ENCODE measurements around the gene CDH13.

The CDH13 gene

GRCh38 chr16:83721676-83722075, 1094.9 kb downstream of the CDH13 start:
- no peaks in the 10 kb centered on the region for H3K36me3 ChIP-seq (ENCODE audit: insufficient read depth, low read length)
- H3K4me3 ChIP-seq, result no peak overlapping the region
- no peak overlapping the region for H3K9ac ChIP-seq (ENCODE audit: insufficient read length)
- no peaks in the 10 kb centered on the region for H3K9me3 ChIP-seq (ENCODE audit: low read depth, low read length)
- no peak for TF ChIP-seq FOXP2 (optimal IDR thresholded peaks at IDR 0.05; ENCODE audit: control extremely low read depth, extremely low read length, insufficient read depth)
- no peak for TF ChIP-seq POLR2AphosphoS5 (IDR thresholded peaks at IDR 0.05; ENCODE audit: borderline replicate concordance, low read depth, low read length)
- TF ChIP-seq EZH2 (IDR thresholded peaks at IDR 0.05), result no peak
- no peak for DNase-seq (ENCODE audit: low read depth, low spot score)
- H3K27ac ChIP-seq, result no peak overlapping the region

GRCh38 chr16:83722456-83723183, 1095.9 kb downstream of the CDH13 start:
- Histone ChIP-seq H3K36me3 (ENCODE audit: insufficient read depth, low read length) (no peaks in the 10 kb centered on the region), H3K9me3 (ENCODE audit: low read depth, low read length) (no peaks in the 10 kb centered on the region)

GRCh38 chr16:83723244-83723643, 1096.5 kb downstream of the CDH13 start:
- TF ChIP-seq FOXP2 (optimal IDR thresholded peaks at IDR 0.05; ENCODE audit: control extremely low read depth, extremely low read length, insufficient read depth) (no peak), EZH2 (IDR thresholded peaks at IDR 0.05) (no peak), POLR2AphosphoS5 (IDR thresholded peaks at IDR 0.05; ENCODE audit: borderline replicate concordance, low read depth, low read length) (no peak)
- DNase-seq (ENCODE audit: low read depth, low spot score), result no peak

More at GRCh38 chr16:83722456-83723183, 1095.9 kb downstream of the CDH13 start:
- Histone ChIP-seq H3K27ac (no peak overlapping the region), H3K9ac (ENCODE audit: insufficient read length) (no peak overlapping the region), H3K4me3 (no peak overlapping the region)
- no peak for DNase-seq (ENCODE audit: low read depth, low spot score)
- no peak for TF ChIP-seq EZH2 (IDR thresholded peaks at IDR 0.05)
- TF ChIP-seq FOXP2 (optimal IDR thresholded peaks at IDR 0.05; ENCODE audit: control extremely low read depth, extremely low read length, insufficient read depth), result no peak
- no peak for TF ChIP-seq POLR2AphosphoS5 (IDR thresholded peaks at IDR 0.05; ENCODE audit: borderline replicate concordance, low read depth, low read length)

GRCh38 chr16:83723901-83724300, 1097.1 kb downstream of the CDH13 start:
- no peaks in the 10 kb centered on the region for H3K9me3 ChIP-seq (ENCODE audit: low read depth, low read length)
- H3K4me3 ChIP-seq, result no peak overlapping the region
- no peak overlapping the region for H3K9ac ChIP-seq (ENCODE audit: insufficient read length)
- no peaks in the 10 kb centered on the region for H3K36me3 ChIP-seq (ENCODE audit: insufficient read depth, low read length)
- TF ChIP-seq POLR2AphosphoS5 (IDR thresholded peaks at IDR 0.05; ENCODE audit: borderline replicate concordance, low read depth, low read length) (no peak), FOXP2 (optimal IDR thresholded peaks at IDR 0.05; ENCODE audit: control extremely low read depth, extremely low read length, insufficient read depth) (no peak), EZH2 (IDR thresholded peaks at IDR 0.05) (no peak)
- DNase-seq (ENCODE audit: low read depth, low spot score), result no peak
- no peak overlapping the region for H3K27ac ChIP-seq

More at GRCh38 chr16:83723244-83723643, 1096.5 kb downstream of the CDH13 start:
- Histone ChIP-seq H3K4me3 (no peak overlapping the region), H3K9me3 (ENCODE audit: low read depth, low read length) (no peaks in the 10 kb centered on the region), H3K27ac (no peak overlapping the region), H3K9ac (ENCODE audit: insufficient read length) (no peak overlapping the region), H3K36me3 (ENCODE audit: insufficient read depth, low read length) (no peaks in the 10 kb centered on the region)

GRCh38 chr16:83724585-83724984, 1097.8 kb downstream of the CDH13 start:
- no peak overlapping the region for H3K9ac ChIP-seq (ENCODE audit: insufficient read length)

GRCh38 chr16:83725313-83725712, 1098.5 kb downstream of the CDH13 start:
- no peaks in the 10 kb centered on the region for H3K36me3 ChIP-seq (ENCODE audit: insufficient read depth, low read length)
- no peak for TF ChIP-seq EZH2 (IDR thresholded peaks at IDR 0.05)
- no peak for TF ChIP-seq FOXP2 (optimal IDR thresholded peaks at IDR 0.05; ENCODE audit: control extremely low read depth, extremely low read length, insufficient read depth)
- no peak for TF ChIP-seq POLR2AphosphoS5 (IDR thresholded peaks at IDR 0.05; ENCODE audit: borderline replicate concordance, low read depth, low read length)
- DNase-seq (ENCODE audit: low read depth, low spot score), result no peak
- H3K9me3 ChIP-seq (ENCODE audit: low read depth, low read length), result no peaks in the 10 kb centered on the region
- H3K9ac ChIP-seq (ENCODE audit: insufficient read length), result no peak overlapping the region
- H3K4me3 ChIP-seq, result no peak overlapping the region
- no peak overlapping the region for H3K27ac ChIP-seq

More at GRCh38 chr16:83724585-83724984, 1097.8 kb downstream of the CDH13 start:
- Histone ChIP-seq H3K4me3 (no peak overlapping the region), H3K36me3 (ENCODE audit: insufficient read depth, low read length) (no peaks in the 10 kb centered on the region), H3K27ac (no peak overlapping the region), H3K9me3 (ENCODE audit: low read depth, low read length) (no peaks in the 10 kb centered on the region)
- DNase-seq (ENCODE audit: low read depth, low spot score), result no peak
- no peak for TF ChIP-seq EZH2 (IDR thresholded peaks at IDR 0.05)
- no peak for TF ChIP-seq FOXP2 (optimal IDR thresholded peaks at IDR 0.05; ENCODE audit: control extremely low read depth, extremely low read length, insufficient read depth)

- Histone ChIP-seq H3K9me3 (ENCODE audit: low read depth, low read length) (no peaks in the 10 kb centered on the region), H3K9ac (ENCODE audit: insufficient read length) (no peak overlapping the region), H3K36me3 (ENCODE audit: insufficient read depth, low read length) (no peaks in the 10 kb centered on the region), H3K27ac (no peak overlapping the region), H3K4me3 (no peak overlapping the region)
- no peak for TF ChIP-seq POLR2AphosphoS5 (IDR thresholded peaks at IDR 0.05; ENCODE audit: borderline replicate concordance, low read depth, low read length)
- no peak for TF ChIP-seq EZH2 (IDR thresholded peaks at IDR 0.05)
- TF ChIP-seq FOXP2 (optimal IDR thresholded peaks at IDR 0.05; ENCODE audit: control extremely low read depth, extremely low read length, insufficient read depth), result no peak
- DNase-seq (ENCODE audit: low read depth, low spot score), result no peak
Observed at GRCh38 chr16:83727018-83727417, 1100.2 kb downstream of the CDH13 start.

GRCh38 chr16:83727751-83728352, 1101.1 kb downstream of the CDH13 start:
- Histone ChIP-seq H3K36me3 (ENCODE audit: insufficient read depth, low read length) (no peaks in the 10 kb centered on the region), H3K9ac (ENCODE audit: insufficient read length) (no peak overlapping the region), H3K4me3 (no peak overlapping the region), H3K9me3 (ENCODE audit: low read depth, low read length) (no peaks in the 10 kb centered on the region), H3K27ac (no peak overlapping the region)
- TF ChIP-seq POLR2AphosphoS5 (IDR thresholded peaks at IDR 0.05; ENCODE audit: borderline replicate concordance, low read depth, low read length), result no peak
- TF ChIP-seq FOXP2 (optimal IDR thresholded peaks at IDR 0.05; ENCODE audit: control extremely low read depth, extremely low read length, insufficient read depth), result no peak
- TF ChIP-seq EZH2 (IDR thresholded peaks at IDR 0.05), result no peak
- DNase-seq (ENCODE audit: low read depth, low spot score), result no peak

All from SK-N-MC (cell line).